Upper lobe of right lung (tissue), 1 donor: ENCODE data around the gene VIM. TPM values are rescaled to one million over a fixed set of nuclear protein-coding genes. Genes with fewer than 3 reads are reported as not detected.

Source experiments
- ATAC-seq: fragments of 200-7000 bp; cut with Tn5 transposase; one replicate; pipeline ENCODE4 v1.9.1; 2020; ENCODE audit warnings: mild to moderate bottlenecking, moderate library complexity
- DNase-seq: peaks from one replicate; pipeline ENCODE4 v3.0.0-alpha.2; 2020
- H3K27ac ChIP-seq: fragments of 200-600 bp; one replicate; pipeline ENCODE4 v1.8.0; 2022
- H3K27me3 ChIP-seq: fragments of 200-600 bp; one replicate; pipeline ENCODE4 v1.8.0; 2022; ENCODE audit warnings: mild to moderate bottlenecking
- H3K36me3 ChIP-seq: fragments of 200-600 bp; one replicate; pipeline ENCODE4 v1.8.0; 2022
- H3K4me1 ChIP-seq: fragments of 200-600 bp; one replicate; pipeline ENCODE4 v1.8.0; 2022
- H3K4me3 ChIP-seq: fragments of 200-600 bp; one replicate; pipeline ENCODE4 v1.8.0; 2022; ENCODE audit warnings: mild to moderate bottlenecking
- H3K9me3 ChIP-seq: fragments of 200-600 bp; one replicate; pipeline ENCODE4 v1.8.0; 2022
- intact Hi-C: fragments of 100-400 bp; cut with DNase I; formaldehyde crosslinking; loops from one replicate; pipeline ENCODE4 v1.11.0; 2022
- long read RNA-seq: library from polyadenylated mRNA; unstranded; transcript quantifications from one replicate; pipeline ENCODE4 v2.0.0, GENCODE V29; 2021
- total RNA-seq: library from RNA; stranded (reverse); fragmentation: NEBNext Ultra II Directional; extraction: Animal tissue kit (Norgen Biotek cat#: 25700); gene quantifications from one replicate; pipeline ENCODE4 v1.2.1, GENCODE V29; 2021
- TF ChIP-seq, protein P1 (sequence below): fragments of 200-600 bp; IDR thresholded peaks from one replicate; pipeline ENCODE4 v1.8.0; 2022; ENCODE audit warnings: antibody characterized with exemption
- donor health status: DM: no; HTN: yes; CAD: no; lungs with severe emphysema.

Gene VIM
- total RNA-seq = 1,272 TPM
- long read RNA-seq, transcript VIM-201 (9 exons, 1,868 nt) = major isoform, 1,695 of 1,765 reads
- long read RNA-seq, partial matches to known transcripts = 30 of 1,765 reads
- long read RNA-seq, other reads (novel, unspliced or antisense) = 38 of 1,765 reads

DNA sequence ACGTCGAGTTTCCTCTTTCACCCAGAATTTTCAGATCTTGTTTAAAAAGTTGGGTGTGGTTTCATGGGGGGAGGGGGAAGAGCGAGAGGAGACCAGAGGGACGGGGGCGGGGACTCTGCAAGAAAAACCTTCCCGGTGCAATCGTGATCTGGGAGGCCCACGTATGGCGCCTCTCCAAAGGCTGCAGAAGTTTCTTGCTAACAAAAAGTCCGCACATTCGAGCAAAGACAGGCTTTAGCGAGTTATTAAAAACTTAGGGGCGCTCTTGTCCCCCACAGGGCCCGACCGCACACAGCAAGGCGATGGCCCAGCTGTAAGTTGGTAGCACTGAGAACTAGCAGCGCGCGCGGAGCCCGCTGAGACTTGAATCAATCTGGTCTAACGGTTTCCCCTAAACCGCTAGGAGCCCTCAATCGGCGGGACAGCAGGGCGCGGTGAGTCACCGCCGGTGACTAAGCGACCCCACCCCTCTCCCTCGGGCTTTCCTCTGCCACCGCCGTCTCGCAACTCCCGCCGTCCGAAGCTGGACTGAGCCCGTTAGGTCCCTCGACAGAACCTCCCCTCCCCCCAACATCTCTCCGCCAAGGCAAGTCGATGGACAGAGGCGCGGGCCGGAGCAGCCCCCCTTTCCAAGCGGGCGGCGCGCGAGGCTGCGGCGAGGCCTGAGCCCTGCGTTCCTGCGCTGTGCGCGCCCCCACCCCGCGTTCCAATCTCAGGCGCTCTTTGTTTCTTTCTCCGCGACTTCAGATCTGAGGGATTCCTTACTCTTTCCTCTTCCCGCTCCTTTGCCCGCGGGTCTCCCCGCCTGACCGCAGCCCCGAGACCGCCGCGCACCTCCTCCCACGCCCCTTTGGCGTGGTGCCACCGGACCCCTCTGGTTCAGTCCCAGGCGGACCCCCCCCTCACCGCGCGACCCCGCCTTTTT lies at the start of gene VIM:
Gene VIM (plus strand): TSS at position 151 of the 925 bp plus-strand sequence. CDS start 1,182 bp downstream, outside the sequence.
- intact Hi-C loops = no loop called here
- H3K36me3 ChIP-seq = peaks cover 27% of the 10 kb centered on the region
- TF ChIP-seq, protein P1, sequence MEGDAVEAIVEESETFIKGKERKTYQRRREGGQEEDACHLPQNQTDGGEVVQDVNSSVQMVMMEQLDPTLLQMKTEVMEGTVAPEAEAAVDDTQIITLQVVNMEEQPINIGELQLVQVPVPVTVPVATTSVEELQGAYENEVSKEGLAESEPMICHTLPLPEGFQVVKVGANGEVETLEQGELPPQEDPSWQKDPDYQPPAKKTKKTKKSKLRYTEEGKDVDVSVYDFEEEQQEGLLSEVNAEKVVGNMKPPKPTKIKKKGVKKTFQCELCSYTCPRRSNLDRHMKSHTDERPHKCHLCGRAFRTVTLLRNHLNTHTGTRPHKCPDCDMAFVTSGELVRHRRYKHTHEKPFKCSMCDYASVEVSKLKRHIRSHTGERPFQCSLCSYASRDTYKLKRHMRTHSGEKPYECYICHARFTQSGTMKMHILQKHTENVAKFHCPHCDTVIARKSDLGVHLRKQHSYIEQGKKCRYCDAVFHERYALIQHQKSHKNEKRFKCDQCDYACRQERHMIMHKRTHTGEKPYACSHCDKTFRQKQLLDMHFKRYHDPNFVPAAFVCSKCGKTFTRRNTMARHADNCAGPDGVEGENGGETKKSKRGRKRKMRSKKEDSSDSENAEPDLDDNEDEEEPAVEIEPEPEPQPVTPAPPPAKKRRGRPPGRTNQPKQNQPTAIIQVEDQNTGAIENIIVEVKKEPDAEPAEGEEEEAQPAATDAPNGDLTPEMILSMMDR = no peak
- peak within 1 kb of the TSS; percentile 90 for H3K4me3 ChIP-seq
- DNase-seq (peak; percentile 92), ATAC-seq (peak; percentile 67)
- peak within 1 kb of the TSS; percentile 98 for H3K27ac ChIP-seq
- peaks cover 25% of the 10 kb centered on the region for H3K4me1 ChIP-seq
- H3K9me3 ChIP-seq = no peaks in the 10 kb centered on the region
- no peaks in the 10 kb centered on the region for H3K27me3 ChIP-seq

DNA sequence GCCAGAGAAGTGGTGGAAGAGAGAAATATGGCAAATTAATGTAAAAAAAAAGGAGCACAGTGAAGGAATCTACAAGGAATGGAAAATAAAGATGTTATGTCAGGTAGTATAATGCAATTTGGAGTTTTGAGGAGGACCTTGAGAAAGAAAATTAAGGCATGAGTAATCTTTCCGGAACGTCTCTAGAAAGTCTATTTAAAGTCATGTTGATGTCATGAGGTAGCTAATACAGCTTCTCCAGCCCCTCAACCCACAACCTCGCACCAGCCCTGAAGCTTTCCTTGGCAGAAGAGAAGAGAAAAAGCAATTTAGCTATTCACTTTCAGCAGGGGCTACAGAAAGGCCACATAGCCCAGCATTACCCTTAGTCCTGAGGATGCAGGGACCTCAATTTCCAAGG lies 49.0 kb upstream of the VIM start:
- no peak for ATAC-seq
- intact Hi-C loops = no loop called here
- no peak for DNase-seq
- Histone ChIP-seq H3K27me3 (no peaks in the 10 kb centered on the region), H3K36me3 (no peaks in the 10 kb centered on the region), H3K4me3 (no peak overlapping the region), H3K27ac (no peak overlapping the region), H3K9me3 (no peaks in the 10 kb centered on the region), H3K4me1 (peaks cover 5% of the 10 kb centered on the region)
- TF ChIP-seq, protein P1 = no peak

DNA sequence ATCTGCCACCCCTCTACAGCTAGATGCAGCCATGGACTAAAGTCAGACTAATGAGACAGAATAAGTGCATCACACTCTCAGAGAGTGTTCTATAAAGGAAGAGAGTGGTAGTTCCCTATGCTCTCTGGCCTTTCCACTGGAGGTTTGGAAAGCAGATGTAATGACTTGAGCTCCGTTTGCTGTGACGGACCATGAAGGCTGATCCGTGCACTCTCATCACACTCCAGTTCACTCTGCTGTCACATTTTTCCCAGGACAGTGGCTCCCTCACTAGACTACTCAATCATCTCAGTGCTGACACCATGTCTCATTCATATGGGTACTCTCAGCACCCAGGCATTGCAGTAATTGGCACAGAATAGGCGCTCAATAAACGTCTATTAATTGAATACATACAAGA lies 46.9 kb upstream of the VIM start:
- intact Hi-C loops = no loop called here
- H3K36me3 ChIP-seq = no peaks in the 10 kb centered on the region
- TF ChIP-seq, protein P1 = no peak
- H3K9me3 ChIP-seq = no peaks in the 10 kb centered on the region
- ATAC-seq (no peak), DNase-seq (no peak)
- no peaks in the 10 kb centered on the region for H3K27me3 ChIP-seq
- H3K4me3 ChIP-seq = no peak overlapping the region
- H3K27ac ChIP-seq = no peak overlapping the region
- peaks cover 1% of the 10 kb centered on the region for H3K4me1 ChIP-seq

DNA sequence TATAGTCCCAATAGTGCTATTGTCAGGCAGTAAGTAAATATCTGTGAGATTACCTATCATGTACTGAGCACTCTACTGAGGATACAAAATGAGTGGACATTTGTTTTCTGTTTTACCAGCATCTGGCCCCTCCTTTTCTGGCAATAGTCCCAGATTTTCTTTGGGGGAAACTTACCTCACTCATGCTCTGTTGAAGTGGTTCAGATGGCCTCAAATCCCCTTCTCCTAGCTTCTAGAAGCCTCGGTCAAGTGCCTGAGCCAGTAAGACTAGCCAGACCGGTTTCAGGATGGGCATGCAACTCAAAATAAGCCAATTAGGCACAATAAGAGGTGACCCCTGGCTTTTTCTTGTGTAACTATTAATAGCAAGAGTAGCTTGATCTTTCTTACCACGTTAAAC lies 46.3 kb upstream of the VIM start:
- TF ChIP-seq, protein P1 = no peak
- Histone ChIP-seq H3K27me3 (no peaks in the 10 kb centered on the region), H3K36me3 (no peaks in the 10 kb centered on the region), H3K27ac (no peak overlapping the region), H3K4me1 (no peaks in the 10 kb centered on the region), H3K9me3 (no peaks in the 10 kb centered on the region), H3K4me3 (no peak overlapping the region)
- ATAC-seq (peak; percentile 92), DNase-seq (peak; percentile 72)
- intact Hi-C loops = no loop called here

DNA sequence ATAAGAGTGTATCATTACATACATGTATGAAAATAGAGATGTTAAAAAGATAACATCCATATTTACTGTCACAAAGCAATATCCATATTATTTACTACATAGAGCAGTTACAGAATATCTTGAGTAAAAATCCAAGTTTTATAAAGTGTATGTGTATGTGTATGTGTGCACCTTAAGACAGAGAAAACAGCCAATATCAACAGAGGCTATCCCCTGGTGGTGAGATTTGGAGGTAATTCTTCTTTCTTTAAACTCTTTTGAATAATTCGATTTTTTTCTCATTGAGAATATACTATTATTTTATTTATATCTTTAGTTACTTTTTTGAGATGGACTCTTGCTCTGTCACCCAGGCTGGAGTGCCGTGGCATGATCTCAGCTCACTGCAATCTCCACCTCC lies 44.9 kb upstream of the VIM start:
- DNase-seq (no peak), ATAC-seq (no peak)
- TF ChIP-seq, protein P1 = no peak
- Histone ChIP-seq H3K27ac (no peak overlapping the region), H3K36me3 (no peaks in the 10 kb centered on the region), H3K27me3 (no peaks in the 10 kb centered on the region), H3K4me1 (no peaks in the 10 kb centered on the region), H3K4me3 (no peak overlapping the region), H3K9me3 (no peaks in the 10 kb centered on the region)
- intact Hi-C loops = no loop called here
